ENCODE results near the gene NOSTRIN.

- TF ChIP-seq POLR2A (IDR thresholded peaks at IDR 0.05), result no peak
- TF ChIP-seq, protein P1, sequence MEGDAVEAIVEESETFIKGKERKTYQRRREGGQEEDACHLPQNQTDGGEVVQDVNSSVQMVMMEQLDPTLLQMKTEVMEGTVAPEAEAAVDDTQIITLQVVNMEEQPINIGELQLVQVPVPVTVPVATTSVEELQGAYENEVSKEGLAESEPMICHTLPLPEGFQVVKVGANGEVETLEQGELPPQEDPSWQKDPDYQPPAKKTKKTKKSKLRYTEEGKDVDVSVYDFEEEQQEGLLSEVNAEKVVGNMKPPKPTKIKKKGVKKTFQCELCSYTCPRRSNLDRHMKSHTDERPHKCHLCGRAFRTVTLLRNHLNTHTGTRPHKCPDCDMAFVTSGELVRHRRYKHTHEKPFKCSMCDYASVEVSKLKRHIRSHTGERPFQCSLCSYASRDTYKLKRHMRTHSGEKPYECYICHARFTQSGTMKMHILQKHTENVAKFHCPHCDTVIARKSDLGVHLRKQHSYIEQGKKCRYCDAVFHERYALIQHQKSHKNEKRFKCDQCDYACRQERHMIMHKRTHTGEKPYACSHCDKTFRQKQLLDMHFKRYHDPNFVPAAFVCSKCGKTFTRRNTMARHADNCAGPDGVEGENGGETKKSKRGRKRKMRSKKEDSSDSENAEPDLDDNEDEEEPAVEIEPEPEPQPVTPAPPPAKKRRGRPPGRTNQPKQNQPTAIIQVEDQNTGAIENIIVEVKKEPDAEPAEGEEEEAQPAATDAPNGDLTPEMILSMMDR (IDR thresholded peaks at IDR 0.05 in 8 of 11, conservative IDR thresholded peaks at IDR 0.05 in 3 of 11), result no peak
Measured at GRCh38 chr2:168798076-168798887, 4.2 kb upstream of the NOSTRIN start.
